GM06990 (cell line): ENCODE measurements around the gene TSACC.

Experiments used
- DNase-seq: peaks from one replicate; pipeline ENCODE4 v3.0.0-alpha.2; 2011; ENCODE audit not compliant: insufficient read length; ENCODE audit errors: extremely low read depth
- H3K27me3 ChIP-seq: replicated peaks from 2 replicates; pipeline ENCODE4 v1.6.0; 2011; ENCODE audit warnings: low read length; ENCODE audit not compliant: control insufficient read depth, insufficient read depth
- H3K36me3 ChIP-seq: 2 replicates; pipeline ENCODE4 v1.5.1; 2011; ENCODE audit warnings: low read length; ENCODE audit not compliant: control insufficient read depth, insufficient read depth
- H3K4me3 ChIP-seq: replicated peaks from 2 replicates; pipeline ENCODE4 v1.5.1; 2011; ENCODE audit warnings: low read depth, mild to moderate bottlenecking, control low read depth, low read length
- TF ChIP-seq, protein P1 (sequence below): IDR thresholded peaks from 2 replicates; pipeline ENCODE4 v1.5.1; 2011; ENCODE audit warnings: low read length, control low read depth, mild to moderate bottlenecking, inconsistent platforms; ENCODE audit not compliant: insufficient read depth, poor library complexity, severe bottlenecking

TSACC gene

DNA sequence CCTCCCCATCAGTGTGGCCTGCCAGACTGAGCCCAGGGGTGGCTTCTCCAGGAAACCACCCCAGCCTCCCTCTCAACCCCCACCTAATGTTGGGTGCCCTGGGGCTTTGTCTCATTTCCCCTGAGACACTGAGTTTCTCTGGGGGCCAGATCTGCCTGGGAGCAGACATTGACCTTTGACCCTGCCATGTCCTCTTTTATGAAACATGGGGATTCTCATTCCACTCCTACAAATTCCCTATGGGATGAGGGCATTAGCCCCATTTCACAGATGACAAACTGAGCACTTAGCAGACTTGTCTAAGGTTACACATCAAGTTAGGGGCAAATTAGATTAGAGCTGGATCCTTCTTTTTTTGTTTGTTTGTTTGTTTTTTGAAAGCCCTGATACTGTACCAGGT lies 54.8 kb downstream of the TSACC start:
- DNase-seq: no peak
- Histone ChIP-seq H3K36me3 (no peaks in the 10 kb centered on the region), H3K27me3 (no peaks in the 10 kb centered on the region; the same call in none of the 2 replicates), H3K4me3 (no peak overlapping the region)
- TF ChIP-seq, protein P1, sequence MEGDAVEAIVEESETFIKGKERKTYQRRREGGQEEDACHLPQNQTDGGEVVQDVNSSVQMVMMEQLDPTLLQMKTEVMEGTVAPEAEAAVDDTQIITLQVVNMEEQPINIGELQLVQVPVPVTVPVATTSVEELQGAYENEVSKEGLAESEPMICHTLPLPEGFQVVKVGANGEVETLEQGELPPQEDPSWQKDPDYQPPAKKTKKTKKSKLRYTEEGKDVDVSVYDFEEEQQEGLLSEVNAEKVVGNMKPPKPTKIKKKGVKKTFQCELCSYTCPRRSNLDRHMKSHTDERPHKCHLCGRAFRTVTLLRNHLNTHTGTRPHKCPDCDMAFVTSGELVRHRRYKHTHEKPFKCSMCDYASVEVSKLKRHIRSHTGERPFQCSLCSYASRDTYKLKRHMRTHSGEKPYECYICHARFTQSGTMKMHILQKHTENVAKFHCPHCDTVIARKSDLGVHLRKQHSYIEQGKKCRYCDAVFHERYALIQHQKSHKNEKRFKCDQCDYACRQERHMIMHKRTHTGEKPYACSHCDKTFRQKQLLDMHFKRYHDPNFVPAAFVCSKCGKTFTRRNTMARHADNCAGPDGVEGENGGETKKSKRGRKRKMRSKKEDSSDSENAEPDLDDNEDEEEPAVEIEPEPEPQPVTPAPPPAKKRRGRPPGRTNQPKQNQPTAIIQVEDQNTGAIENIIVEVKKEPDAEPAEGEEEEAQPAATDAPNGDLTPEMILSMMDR: no peak

GRCh38 chr1:156394082-156394481 lies 55.8 kb downstream of the TSACC start:
- no peaks in the 10 kb centered on the region for H3K36me3 ChIP-seq
- no peaks in the 10 kb centered on the region; the same call in none of the 2 replicates for H3K27me3 ChIP-seq
- no peak for DNase-seq
- TF ChIP-seq, protein P1: no peak
- H3K4me3 ChIP-seq: no peak overlapping the region

DNA sequence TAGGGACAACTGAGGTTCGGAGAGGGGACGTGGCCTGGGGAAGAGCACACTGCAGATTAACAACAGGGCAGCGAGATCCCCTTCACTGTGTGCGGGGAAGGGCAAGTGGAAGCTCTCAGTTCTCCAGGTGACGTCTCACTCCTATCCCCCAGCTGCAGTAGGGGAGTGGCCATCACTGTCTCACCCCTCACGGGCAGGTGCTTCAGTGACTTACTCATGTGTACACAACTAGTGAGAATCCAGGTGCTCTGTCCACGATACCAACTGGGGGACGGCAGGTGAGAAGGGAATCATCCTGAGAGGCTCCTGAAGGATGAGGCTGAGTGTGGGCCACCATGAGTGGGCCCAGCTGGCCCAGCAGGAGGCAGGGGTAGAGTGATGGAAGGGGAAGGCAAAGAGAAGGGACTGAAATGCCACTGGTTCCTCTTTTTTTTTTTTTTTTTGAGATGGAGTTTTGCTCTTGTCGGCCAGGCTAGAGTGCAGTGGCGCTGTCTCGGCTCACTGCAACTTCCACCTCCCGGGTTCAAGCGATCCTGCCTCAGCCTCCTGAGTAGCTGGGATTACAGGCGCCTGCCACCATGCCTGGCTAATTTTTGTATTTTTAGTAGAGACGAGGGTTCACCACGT lies 56.6 kb downstream of the TSACC start:
- no peak for DNase-seq
- H3K27me3 ChIP-seq: no peaks in the 10 kb centered on the region; the same call in none of the 2 replicates
- no peak overlapping the region for H3K4me3 ChIP-seq
- H3K36me3 ChIP-seq: no peaks in the 10 kb centered on the region
- TF ChIP-seq, protein P1: no peak
